HG02852 (cell line): ENCODE data around the gene CCBE1.
"Not testable (repeated sequence)": the region's sequence is repeated elsewhere in the genome, so short reads cannot be mapped to it uniquely, and the experiment has no call there.

Source experiments
- ATAC-seq: cut with Tn5 transposase; IDR thresholded peaks from one replicate; pipeline ENCODE4 v1.9.1; 2021; ENCODE audit warnings: mild to moderate bottlenecking, moderate library complexity; ENCODE audit not compliant: unreplicated experiment

The CCBE1 gene

GRCh38 chr18:59685501-59685900 is 11.7 kb downstream of the CCBE1 start:
- no peak for ATAC-seq

- no peak for ATAC-seq
Measured at GRCh38 chr18:59684777-59685176, 12.4 kb downstream of the CCBE1 start.

DNA sequence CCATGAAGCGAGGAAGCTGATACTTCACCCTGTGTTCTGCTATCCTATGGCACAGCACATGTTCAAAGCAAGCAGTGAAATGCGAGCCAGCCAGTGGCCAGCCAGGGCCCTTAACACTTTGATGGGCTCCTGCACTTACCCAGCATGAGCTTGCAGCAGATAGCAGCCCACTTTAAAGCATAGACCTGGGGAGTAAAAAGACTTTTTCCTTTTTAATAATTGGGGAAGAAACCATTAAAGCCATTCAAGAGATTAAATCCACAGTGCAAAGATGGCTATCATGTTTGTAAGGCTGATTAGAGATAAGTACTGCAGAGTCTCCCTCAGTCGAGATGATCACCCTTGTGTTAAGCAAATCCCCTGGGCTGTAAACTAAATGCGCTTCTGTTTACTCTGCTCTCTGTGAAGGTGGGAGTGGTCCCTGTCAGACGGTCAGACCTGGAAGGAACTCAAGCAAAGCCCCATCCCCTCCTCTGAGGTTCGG is 15.7 kb downstream of the CCBE1 start:
- no peak for ATAC-seq

DNA sequence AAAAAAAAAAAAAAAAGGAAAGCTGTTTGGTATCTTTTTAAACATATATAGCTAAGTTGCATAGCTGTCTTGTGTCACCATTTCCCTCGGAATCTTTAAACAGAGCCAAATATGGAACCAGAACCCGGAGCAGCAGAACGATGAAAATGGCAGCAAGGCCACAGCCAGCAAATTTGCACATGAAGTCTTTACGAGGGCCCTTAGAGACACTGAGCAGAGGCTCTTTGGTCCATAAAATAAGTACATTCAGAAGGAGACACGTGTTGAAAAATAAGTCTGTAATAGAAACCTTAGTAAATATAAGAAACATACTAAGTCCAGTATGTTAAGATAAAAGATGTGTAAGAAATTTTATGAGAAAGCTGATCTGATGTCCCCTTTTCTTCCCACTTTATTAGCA is 16.2 kb downstream of the CCBE1 start:
- no peak for ATAC-seq

- ATAC-seq, result no peak
Measured at GRCh38 chr18:59675346-59675745, 21.9 kb downstream of the CCBE1 start.

DNA sequence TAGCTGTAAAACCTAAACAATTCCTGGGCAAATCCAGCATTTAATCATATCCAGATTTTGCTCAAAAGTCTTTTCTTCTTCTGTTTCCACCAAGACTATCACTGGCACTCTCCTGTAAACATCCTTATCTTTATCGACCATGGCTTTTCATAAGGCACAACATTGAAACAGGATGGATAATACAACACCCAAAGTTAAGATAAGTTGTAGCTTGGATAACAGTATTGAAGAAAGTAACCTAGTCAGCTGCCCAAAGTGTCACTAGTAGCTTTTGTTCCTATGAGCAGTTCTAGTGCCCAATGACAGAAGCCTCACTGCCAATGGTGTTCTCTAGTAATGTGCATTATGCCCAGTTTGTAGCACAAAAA is 22.3 kb downstream of the CCBE1 start:
- no peak for ATAC-seq

DNA sequence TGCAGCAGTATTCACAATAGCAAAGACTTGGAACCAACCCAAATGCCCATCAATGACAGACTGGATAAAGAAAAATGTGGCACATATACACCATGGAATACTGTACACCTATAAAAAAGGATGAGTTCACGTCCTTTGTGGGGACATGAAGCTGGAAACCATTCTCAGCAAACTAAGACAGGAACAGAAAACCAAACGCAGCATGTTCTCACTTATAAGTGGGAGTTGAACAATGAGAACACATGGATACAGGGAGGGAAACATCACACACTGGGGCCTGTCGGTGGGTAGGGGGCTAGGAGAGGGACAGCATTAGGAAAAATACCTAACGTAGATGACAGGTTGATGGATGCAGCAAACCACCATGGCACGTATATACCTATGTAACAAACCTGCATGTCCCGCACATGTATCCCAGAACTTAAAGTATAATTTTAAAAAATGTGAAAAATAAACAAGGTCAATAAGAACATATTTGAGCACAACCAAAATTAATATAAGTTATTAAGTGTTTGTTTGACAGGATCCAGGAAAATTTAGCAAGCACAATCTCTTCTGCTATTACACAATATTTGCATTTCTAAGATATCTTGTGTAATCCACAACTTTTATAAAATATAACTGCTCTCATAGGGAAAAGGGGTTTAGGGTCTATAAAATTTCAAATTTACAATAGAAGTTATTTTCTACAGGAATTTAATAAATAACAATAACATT is 22.9 kb downstream of the CCBE1 start:
- ATAC-seq, result no peak

DNA sequence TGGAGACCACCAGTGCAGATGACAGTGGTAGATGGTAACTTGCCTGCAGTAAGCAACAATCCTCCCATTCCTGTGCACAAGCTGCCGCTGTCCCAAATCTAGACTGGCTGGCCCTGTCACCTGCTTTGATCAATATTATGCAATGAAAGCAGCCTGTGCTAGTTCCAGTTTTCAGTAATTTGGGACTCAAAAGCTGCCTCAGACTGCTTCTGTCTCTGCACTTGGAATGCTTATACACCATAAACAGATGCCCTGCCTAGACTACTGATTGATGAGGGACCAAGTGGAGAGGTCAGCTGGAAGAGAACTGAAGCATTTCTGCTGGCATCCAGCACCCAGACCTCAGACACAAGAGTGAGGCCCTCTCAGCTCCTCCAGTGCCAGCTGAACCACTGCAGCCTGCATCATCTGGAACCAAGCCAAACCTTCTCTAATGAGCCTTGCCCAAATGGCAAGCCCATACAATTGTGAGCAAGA is 24.9 kb downstream of the CCBE1 start:
- ATAC-seq, result no peak

- ATAC-seq, result no peak
Measured at GRCh38 chr18:59671551-59671950, 25.7 kb downstream of the CCBE1 start.

DNA sequence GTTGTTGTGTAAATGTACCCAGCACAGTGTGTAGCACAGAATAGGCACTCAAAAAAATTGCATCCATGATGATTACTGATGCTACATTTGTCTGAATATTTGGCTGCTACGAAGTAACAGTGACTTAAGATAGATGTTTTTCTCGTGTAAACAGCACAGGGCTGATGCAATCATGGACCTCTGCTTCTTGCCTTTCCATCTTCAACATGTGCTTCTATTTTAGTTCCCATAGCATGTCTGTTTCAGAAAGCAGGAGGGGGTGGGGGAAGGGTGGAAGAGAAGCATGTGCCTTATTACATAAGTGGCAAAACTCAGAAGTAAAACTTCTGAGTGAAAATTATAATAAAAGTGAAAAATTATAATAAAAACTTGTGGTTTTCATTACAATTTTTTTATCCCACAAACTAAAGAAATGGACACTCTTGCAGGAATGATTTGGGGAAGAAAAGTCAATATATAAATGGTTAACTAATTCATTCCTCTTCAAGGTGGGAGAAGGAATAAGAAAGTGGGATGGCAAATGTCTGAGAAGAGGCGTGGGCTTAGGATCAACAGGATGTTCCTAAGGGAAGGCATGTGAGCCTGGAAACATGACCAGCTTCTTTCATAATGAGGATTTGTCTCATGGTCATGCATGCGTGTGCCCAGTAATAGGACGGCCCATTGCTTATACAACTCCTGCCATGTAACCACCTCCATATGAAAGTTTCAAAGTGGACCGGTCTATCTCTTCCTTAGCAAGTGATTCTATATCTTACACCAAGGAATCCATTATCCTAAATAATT is 27.2 kb downstream of the CCBE1 start:
- ATAC-seq, result no peak

GRCh38 chr18:59667488-59667887 is 29.7 kb downstream of the CCBE1 start:
- ATAC-seq, result no peak

GRCh38 chr18:59666007-59666402 is 31.2 kb downstream of the CCBE1 start:
- ATAC-seq, result not testable (repeated sequence)

DNA sequence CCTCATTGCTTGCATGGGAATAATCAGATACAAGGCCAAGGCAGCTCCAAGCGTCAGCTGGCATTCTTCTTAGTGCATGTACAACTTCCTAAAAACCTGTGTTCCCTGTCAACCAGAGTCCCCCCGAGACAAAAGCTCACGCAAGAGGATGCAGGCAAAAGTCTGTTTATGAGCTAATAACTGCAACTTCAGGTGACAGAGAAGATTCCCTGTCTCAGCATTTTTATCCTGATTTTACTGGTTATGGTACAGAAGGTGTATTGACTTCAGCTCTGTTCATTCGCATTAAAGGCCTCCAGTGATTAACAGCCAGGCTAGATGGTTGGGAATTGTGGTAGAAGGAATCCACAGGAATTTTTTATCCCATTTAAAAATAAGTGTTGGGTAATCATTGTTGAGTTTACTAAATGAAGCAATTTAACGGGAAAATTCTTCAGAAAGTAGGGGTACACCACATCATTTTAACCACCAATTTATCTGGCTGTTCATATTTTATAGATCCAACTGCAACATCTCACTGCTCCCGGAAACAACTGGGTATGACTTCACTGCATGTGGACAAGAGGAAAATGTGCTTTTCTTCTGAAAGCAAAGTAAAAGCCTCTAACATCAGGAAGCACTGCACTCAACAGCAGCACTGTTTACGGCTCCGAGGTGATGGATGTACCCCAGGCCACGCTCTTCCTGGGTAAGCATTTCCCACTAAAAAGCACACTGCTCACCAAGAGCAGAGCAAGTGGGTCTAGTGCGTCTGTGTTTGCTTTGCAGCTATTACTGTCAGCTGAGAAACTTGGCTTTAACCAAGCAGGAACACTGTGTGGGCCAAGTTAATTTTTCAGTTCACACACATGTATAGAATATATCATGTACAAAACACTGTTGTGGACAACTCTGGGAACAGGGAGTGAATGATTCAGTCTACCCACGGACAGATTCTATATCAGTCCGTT is 31.9 kb downstream of the CCBE1 start:
- ATAC-seq, result no peak

DNA sequence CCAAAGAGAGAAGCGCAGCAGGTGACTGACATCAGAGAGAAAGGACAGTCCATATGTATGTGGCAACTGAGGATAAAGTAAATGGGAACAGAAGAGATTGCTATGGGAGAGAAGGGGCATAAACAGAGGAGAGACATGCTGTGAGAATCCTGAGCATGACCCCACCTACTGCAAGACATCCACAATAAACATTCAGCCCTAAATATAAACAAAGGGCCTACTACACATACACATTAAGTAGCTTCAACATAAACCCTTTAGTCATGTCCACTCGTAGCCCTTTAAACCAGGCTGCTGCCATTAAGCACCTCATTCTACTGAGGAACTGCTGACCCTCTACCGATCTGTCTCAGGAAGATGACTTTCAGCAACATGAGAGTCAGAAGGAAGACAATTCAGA is 32.9 kb downstream of the CCBE1 start:
- no peak for ATAC-seq

DNA sequence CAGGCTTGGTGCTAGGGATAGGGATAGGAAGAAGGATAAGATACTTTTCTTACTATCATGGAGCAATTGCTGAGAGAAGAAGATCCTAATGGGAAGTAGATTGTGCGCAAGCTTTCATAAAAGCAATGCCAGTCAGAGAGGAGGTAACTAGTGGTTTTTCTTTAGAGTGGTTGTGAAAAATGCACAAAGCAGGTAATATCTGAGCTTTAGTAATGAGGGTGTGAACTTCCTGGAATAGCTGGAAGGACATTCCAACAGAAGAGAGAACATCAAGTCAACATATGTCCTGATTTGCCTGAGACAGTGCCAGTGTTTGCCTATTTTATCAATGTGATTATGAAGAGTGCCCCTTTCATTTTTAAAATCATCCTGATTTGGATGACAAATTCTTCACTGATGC is 34.1 kb downstream of the CCBE1 start:
- no peak for ATAC-seq

DNA sequence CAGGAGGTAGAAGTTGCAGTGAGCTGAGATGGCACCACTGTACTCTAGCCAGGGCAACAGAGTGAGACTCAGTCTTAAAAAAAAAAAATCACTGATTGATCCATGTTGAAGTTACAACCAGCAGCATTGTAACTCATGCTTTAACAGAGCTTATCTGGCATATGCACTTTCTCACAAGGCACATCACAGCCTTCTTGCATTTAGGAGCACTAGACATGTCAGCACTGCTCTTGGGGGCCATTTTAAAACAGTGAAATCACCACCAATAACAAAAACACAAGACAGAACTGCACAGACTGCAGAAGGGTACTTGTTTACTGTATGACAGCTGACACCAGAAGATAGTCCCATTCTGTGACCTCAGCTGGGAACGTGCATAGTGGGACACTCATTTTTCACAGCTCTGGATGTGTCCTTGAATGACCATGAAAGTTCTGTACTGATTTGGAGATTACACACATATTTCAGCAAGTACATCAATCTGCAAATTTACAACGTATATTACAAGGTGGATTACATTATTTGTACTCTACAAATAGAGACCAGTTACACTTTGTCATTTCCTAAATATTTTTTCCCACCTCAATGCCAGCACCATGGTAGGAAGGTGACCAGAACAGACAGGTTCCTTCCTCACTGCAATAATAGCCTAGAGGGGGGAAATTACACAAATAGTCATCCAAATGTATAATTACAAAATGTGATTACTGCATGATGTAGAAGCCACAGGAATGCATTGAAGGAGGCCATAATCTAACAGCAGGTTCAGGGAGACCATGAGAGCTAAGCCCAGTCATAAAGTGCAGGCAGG is 35.1 kb downstream of the CCBE1 start:
- ATAC-seq, result no peak

GRCh38 chr18:59660786-59661743 is 36.2 kb downstream of the CCBE1 start:
- no peak for ATAC-seq

DNA sequence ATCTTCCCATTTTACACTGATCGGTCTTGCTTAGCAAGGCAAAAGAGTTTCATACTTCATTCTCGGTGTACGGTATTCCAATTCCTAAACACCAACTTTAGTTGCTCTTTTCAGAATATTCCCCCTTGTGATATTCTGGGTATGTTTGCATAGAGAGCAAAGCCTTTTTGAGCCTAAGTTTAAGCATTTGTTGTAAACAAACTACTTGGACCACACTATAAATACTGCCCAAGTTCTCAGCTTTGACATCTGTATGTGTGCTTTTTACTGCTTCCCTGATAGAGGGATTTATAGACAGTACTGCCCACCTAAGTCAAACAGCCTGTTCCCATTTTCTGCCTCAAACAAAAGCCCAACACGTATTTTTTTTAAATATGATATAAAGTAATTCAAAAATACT is 36.9 kb downstream of the CCBE1 start:
- no peak for ATAC-seq

DNA sequence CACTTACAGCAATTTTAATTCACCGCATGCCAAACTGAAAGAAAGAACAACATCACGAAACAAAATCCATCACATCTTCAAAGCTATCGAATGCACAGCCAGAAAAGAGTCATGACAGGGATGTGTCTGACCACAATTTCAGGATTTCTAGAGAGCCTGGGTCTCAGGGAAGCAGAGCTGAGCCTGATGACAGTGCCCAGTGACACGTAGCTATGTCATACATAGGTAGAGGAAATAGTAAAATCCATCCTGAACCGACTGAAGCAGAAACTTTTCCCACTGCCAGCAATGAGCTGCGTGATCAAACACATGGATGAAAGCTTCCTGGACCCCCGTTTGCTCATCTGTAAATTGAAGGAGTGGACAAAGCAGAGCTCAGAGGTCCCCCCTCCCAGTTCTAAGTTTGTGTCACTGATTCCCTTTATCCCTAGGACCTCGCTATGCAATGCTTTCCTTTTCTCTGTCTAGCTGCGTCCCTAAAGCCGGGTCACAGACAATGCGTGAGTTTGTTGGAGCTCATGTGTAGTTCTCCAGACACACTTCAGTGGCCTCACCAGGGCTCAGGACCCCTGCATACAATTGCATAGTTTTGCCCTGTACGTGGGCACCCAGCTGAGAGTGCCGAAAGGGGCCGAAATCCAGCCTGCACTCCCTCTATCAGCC is 37.6 kb downstream of the CCBE1 start:
- ATAC-seq, result no peak
